Endodermal cell (in vitro differentiated cells): ENCODE measurements around the gene PES1. TPM values are rescaled to one million over a fixed set of nuclear protein-coding genes. Genes with fewer than 3 reads are reported as not detected.

Experiments
- DNase-seq: peaks from one replicate; pipeline ENCODE4 v3.0.0-alpha.2; 2017
- H3K27ac ChIP-seq: 2 replicates; pipeline ENCODE4 v1.5.1; 2013; ENCODE audit warnings: mild to moderate bottlenecking, low read depth, low read length, moderate library complexity
- H3K27me3 ChIP-seq: 2 replicates; pipeline ENCODE4 v1.6.1; 2013; ENCODE audit warnings: mild to moderate bottlenecking, low read length, moderate library complexity; ENCODE audit not compliant: insufficient read depth, control insufficient read depth, poor library complexity, severe bottlenecking
- H3K36me3 ChIP-seq: 2 replicates; pipeline ENCODE4 v1.7.0; 2013; ENCODE audit warnings: mild to moderate bottlenecking, low read length, moderate library complexity; ENCODE audit not compliant: control insufficient read depth, insufficient read depth
- H3K4me1 ChIP-seq: one replicate; pipeline ENCODE4 v1.7.0; 2013; ENCODE audit warnings: low read length; ENCODE audit not compliant: control insufficient read depth, insufficient read depth
- H3K4me3 ChIP-seq: 2 replicates; pipeline ENCODE4 v1.5.1; 2013; ENCODE audit warnings: mild to moderate bottlenecking, low read length, moderate library complexity
- H3K9ac ChIP-seq: 2 replicates; pipeline ENCODE4 v1.6.1; 2013; ENCODE audit warnings: mild to moderate bottlenecking, low read length, moderate library complexity; ENCODE audit not compliant: poor library complexity, severe bottlenecking; ENCODE audit errors: extremely low read depth
- H3K9me3 ChIP-seq: 2 replicates; pipeline ENCODE4 v1.6.1; 2013; ENCODE audit warnings: mild to moderate bottlenecking, low read length, moderate library complexity; ENCODE audit not compliant: control insufficient read depth
- H3K27ac Mint-ChIP-seq: 2 replicates; pipeline ENCODE4 v1.8.0; 2020; ENCODE audit warnings: mixed read lengths
- H3K27me3 Mint-ChIP-seq: 2 replicates; pipeline ENCODE4 v1.8.0; 2021; ENCODE audit warnings: mild to moderate bottlenecking, mixed read lengths; ENCODE audit not compliant: insufficient read depth
- H3K36me3 Mint-ChIP-seq: 2 replicates; pipeline ENCODE4 v1.8.0; 2020; ENCODE audit warnings: low read depth, mixed read lengths
- H3K4me1 Mint-ChIP-seq: 2 replicates; pipeline ENCODE4 v1.8.0; 2020; ENCODE audit warnings: mixed read lengths
- H3K4me3 Mint-ChIP-seq: 2 replicates; pipeline ENCODE4 v1.8.0; 2020; ENCODE audit warnings: mild to moderate bottlenecking, moderate library complexity, mixed read lengths
- H3K9me3 Mint-ChIP-seq: 2 replicates; pipeline ENCODE4 v1.8.0; 2020; ENCODE audit warnings: mild to moderate bottlenecking, mixed read lengths
- CTCF ChIP-seq: fragments of 200-600 bp; sonication (generic); conservative IDR thresholded peaks from 2 replicates; pipeline ENCODE4 v1.5.0; 2021; ENCODE audit warnings: antibody characterized with exemption, mild to moderate bottlenecking
- WGBS, 2 experiments: methylation state at CpG; one replicate each; pipeline versions ENCODE4 v1.1.5 to v1.1.7; 2013; ENCODE audit warnings: missing lambda C conversion rate in 2 of 2, mixed read lengths in 1 of 2; ENCODE audit not compliant: insufficient coverage in 1 of 2, insufficient read length in 1 of 2; 5-methylcytosine and 5-hydroxymethylcytosine counted together
- total RNA-seq, 2 donors: library from RNA; stranded (reverse); fragmentation: NEBNext Ultra II Directional in 1 of 2; extraction: Animal tissue kit (Norgen Biotek cat#: 25700) in 1 of 2; gene quantifications; 2 replicates in 1 of 2; 3 replicates in 1 of 2; pipeline ENCODE4 v1.2.1, GENCODE V29; 2021

PES1 gene
- total RNA-seq, 2 donors from 2014 or later = 78.7 to 90.2 TPM

DNA sequence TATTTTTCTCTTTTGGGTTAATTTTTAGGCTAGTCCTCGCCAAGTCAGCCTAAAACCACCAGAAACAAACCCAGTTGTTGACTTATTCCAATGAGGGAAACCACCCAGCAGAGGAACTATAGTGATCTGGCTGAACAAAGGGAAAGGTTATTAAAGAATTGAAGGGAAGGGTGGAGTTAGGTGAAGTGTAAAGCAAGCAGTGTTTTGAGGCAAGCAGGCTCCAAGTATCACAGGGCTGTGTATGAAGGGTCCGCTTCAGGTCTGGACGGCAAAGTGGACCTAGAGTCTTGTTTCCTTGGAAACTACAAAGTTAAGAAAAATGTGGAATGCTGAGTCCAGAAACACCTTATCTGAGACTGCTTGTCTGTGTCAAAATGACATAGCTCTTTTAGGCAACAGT, 12.1 kb upstream of the PES1 start:
- no peak overlapping the region for H3K4me3 Mint-ChIP-seq
- TF ChIP-seq CTCF = no peak

GRCh38 chr22:30602049-30602448, 10.3 kb upstream of the PES1 start:
- H3K9me3 ChIP-seq = no peaks in the 10 kb centered on the region
- no peaks in the 10 kb centered on the region for H3K27me3 Mint-ChIP-seq
- no peaks in the 10 kb centered on the region for H3K36me3 ChIP-seq
- WGBS, 2 experiments = 76 to 80% methylated on average over 1 to 3 of the region's 3 CpGs
- H3K27me3 ChIP-seq = no peaks in the 10 kb centered on the region
- peak; percentile 67 for DNase-seq
- peak; percentile 75 for TF ChIP-seq CTCF
- H3K4me1 Mint-ChIP-seq = peaks cover 18% of the 10 kb centered on the region
- H3K9ac ChIP-seq = no peak overlapping the region
- H3K4me1 ChIP-seq = peaks cover 4% of the 10 kb centered on the region
- H3K27ac Mint-ChIP-seq = no peak overlapping the region
- peaks cover 7% of the 10 kb centered on the region for H3K9me3 Mint-ChIP-seq
- no peak overlapping the region for H3K4me3 ChIP-seq
- no peak overlapping the region for H3K4me3 Mint-ChIP-seq
- peaks cover 8% of the 10 kb centered on the region for H3K36me3 Mint-ChIP-seq
- H3K27ac ChIP-seq = no peak overlapping the region

More for the DNA sequence above, 12.1 kb upstream of the PES1 start:
- no peaks in the 10 kb centered on the region for H3K9me3 ChIP-seq
- no peak overlapping the region for H3K9ac ChIP-seq
- no peak overlapping the region for H3K4me3 ChIP-seq
- H3K4me1 Mint-ChIP-seq = peaks cover 34% of the 10 kb centered on the region
- no peak for DNase-seq
- H3K27ac ChIP-seq = no peak overlapping the region
- H3K36me3 ChIP-seq = no peaks in the 10 kb centered on the region
- H3K9me3 Mint-ChIP-seq = peaks cover 2% of the 10 kb centered on the region
- no peaks in the 10 kb centered on the region for H3K27me3 Mint-ChIP-seq
- H3K36me3 Mint-ChIP-seq = peaks cover 8% of the 10 kb centered on the region
- no peak overlapping the region for H3K27ac Mint-ChIP-seq
- no peaks in the 10 kb centered on the region for H3K27me3 ChIP-seq
- 89 to 94% methylated on average over 3 of the region's 3 CpGs for WGBS, 2 experiments
- H3K4me1 ChIP-seq = peaks cover 7% of the 10 kb centered on the region

- Histone ChIP-seq H3K9ac (no peak overlapping the region), H3K36me3 (no peaks in the 10 kb centered on the region), H3K4me3 (no peak overlapping the region), H3K4me1 (peaks cover 4% of the 10 kb centered on the region), H3K27me3 (no peaks in the 10 kb centered on the region), H3K27ac (no peak overlapping the region), H3K9me3 (no peaks in the 10 kb centered on the region)
- H3K27ac Mint-ChIP-seq = no peak overlapping the region
- H3K27me3 Mint-ChIP-seq = no peaks in the 10 kb centered on the region
- peaks cover 16% of the 10 kb centered on the region for H3K4me1 Mint-ChIP-seq
- peaks cover 8% of the 10 kb centered on the region for H3K36me3 Mint-ChIP-seq
- no peak for TF ChIP-seq CTCF
- DNase-seq = no peak
- H3K9me3 Mint-ChIP-seq = peaks cover 7% of the 10 kb centered on the region
- no peak overlapping the region for H3K4me3 Mint-ChIP-seq
- 91 to 100% methylated on average over 2 to 5 of the region's 5 CpGs for WGBS, 2 experiments
These were observed 9.8 kb upstream of the PES1 start for GRCh38 chr22:30601464-30601863.
